ENCODE data around the gene AGBL1.
"Not testable (repeated sequence)": the region's sequence is repeated elsewhere in the genome, so short reads cannot be mapped to it uniquely, and the experiment has no call there.

AGBL1 gene

DNA sequence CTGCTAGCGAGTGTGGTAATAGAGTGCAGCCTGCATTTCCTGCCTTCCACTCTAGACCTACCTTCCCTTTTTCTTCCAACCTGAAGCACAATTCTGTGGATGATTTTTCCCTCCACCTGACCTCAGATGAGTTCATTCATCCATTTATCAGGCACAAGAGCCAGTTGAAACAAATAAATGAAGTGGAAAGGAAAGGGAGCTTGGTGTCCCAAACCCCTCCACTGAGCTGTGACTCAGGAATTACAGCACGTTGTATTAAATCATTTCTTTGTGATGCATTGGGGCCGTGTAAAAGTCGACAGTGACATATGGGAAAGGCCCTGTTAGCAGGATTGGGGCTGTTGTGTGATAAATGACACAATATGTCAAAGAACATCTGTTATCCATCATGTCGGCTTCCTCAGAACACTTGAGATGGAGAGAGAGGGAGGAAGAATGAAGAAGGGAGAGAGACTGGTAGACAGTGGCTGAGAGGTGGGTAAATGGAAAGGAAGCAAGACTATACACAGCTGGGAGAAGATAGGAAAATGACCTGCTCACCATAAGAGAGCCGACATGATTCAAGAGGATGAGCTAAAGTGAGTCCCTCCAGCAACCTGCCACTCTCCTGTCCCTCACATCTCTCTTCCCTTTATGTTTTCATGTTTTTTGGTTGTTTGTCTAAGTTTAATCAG, 366.0 kb downstream of the AGBL1 start:
- H3K4me3 ChIP-seq (ENCODE audit: low read depth, low read length): no peak overlapping the region
- TF ChIP-seq, protein P1, sequence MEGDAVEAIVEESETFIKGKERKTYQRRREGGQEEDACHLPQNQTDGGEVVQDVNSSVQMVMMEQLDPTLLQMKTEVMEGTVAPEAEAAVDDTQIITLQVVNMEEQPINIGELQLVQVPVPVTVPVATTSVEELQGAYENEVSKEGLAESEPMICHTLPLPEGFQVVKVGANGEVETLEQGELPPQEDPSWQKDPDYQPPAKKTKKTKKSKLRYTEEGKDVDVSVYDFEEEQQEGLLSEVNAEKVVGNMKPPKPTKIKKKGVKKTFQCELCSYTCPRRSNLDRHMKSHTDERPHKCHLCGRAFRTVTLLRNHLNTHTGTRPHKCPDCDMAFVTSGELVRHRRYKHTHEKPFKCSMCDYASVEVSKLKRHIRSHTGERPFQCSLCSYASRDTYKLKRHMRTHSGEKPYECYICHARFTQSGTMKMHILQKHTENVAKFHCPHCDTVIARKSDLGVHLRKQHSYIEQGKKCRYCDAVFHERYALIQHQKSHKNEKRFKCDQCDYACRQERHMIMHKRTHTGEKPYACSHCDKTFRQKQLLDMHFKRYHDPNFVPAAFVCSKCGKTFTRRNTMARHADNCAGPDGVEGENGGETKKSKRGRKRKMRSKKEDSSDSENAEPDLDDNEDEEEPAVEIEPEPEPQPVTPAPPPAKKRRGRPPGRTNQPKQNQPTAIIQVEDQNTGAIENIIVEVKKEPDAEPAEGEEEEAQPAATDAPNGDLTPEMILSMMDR (IDR thresholded peaks at IDR 0.05; ENCODE audit: low read depth, low read length): no peak

DNA sequence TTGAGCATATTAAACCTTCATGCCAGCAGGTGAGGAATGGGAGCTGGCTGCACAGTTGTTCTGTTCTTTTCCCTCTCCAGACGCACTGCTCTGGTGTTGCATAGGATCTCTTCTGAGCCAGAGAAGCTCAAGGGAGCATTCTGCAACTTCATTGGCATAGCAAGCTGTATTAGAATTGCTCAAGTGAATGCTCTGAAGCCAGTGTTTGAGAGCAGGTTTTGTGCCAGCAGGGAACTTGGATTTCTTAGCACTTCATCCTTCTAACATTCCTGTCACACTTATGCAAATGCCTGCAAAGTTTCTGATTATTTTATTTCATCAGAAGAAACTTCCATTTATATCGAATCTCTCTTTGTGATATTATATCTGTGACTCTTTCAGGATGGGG, 366.6 kb downstream of the AGBL1 start:
- TF ChIP-seq, protein P1 (IDR thresholded peaks at IDR 0.05; ENCODE audit: low read depth, low read length): no peak
- no peak overlapping the region for H3K4me3 ChIP-seq (ENCODE audit: low read depth, low read length)

DNA sequence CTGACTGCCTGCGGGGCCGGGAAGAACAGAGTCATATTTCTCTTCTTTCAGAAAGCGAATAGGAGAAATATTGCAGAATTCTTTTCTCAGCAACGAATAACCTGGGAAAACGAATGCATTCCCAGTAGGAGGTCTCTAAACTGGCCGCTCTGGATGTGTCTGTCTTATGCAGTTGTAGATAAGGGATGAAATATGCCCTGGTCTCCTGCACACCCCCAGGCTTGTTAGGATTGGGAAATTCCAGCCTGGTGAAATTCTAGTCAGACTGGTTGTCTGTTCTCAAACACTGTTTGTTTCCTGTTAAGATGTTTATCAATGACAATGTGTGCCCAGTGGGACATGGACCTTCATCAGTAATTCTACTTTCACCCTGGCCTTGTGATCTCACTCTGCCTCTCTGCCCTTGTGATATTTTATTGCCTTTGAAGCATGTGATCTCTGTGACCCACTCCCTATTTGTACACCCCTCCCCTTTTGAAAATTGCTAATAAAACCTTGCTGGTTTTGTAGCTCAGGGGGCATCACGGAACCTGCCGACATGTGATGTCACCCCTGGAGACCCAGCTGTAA, 385.9 kb downstream of the AGBL1 start:
- not testable (repeated sequence) for H3K4me3 ChIP-seq (ENCODE audit: low read depth, low read length)

DNA sequence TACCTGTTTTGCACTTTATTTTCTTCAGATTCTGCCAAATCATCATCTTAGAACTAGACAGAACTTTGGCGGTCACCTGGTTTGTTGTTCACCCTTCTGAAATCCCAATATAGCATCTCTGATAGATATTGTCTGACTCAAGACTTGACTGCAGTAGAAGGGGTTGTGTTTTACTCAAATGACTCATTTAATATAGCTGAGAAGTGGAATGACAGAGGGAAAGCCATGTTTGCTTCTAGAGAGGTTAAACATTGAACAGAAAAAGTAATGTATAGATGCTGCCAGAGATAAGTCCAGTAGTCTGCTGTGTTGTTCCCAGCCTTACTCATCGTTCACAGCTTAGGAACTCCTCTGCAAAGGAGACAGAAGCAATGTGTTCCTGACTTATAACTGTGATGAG, 402.0 kb downstream of the AGBL1 start:
- no peak overlapping the region for H3K4me3 ChIP-seq (ENCODE audit: low read depth, low read length)
- TF ChIP-seq, protein P1 (IDR thresholded peaks at IDR 0.05; ENCODE audit: low read depth, low read length): no peak

DNA sequence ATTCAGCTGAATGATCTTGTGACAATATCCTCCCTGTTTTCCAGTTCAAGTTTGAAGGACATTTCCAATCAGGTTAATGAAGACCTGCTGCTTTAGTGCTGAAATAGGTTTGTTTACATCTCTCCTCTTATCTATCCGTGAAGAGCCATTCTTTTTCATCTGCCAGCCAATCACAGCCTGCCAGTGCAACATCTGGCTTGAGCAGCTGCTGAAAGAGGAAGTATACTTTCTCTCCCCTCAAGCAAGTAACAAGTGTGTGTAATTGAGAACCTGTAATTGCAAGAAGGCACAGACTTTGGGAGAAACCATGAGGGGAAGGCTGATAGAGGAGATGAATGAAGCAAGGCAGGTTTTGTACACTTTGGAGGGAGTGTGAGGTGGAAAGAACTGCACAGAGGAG, 404.3 kb downstream of the AGBL1 start:
- TF ChIP-seq, protein P1 (IDR thresholded peaks at IDR 0.05; ENCODE audit: low read depth, low read length): no peak
- no peak overlapping the region for H3K4me3 ChIP-seq (ENCODE audit: low read depth, low read length)

DNA sequence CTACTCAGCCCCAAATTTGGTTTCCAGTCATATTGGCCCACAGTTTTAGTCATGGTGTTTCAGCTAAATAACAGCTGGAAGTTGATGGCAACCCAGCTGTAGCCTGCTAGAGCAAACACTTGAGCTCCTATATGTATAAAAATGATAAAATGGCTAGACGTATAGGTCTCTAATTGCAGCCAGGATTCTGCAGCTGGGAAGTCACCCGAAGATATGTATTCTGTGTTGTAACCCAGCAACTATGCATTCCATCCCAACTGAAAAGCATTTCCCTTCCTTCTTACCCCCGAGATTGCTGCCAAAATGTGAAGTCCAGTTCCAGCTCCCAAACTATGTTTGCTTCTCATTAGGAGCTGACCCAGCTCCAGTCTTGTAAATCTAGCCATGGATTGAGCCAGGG, 408.4 kb downstream of the AGBL1 start:
- H3K4me3 ChIP-seq (ENCODE audit: low read depth, low read length): no peak overlapping the region
- TF ChIP-seq, protein P1 (IDR thresholded peaks at IDR 0.05; ENCODE audit: low read depth, low read length): no peak

DNA sequence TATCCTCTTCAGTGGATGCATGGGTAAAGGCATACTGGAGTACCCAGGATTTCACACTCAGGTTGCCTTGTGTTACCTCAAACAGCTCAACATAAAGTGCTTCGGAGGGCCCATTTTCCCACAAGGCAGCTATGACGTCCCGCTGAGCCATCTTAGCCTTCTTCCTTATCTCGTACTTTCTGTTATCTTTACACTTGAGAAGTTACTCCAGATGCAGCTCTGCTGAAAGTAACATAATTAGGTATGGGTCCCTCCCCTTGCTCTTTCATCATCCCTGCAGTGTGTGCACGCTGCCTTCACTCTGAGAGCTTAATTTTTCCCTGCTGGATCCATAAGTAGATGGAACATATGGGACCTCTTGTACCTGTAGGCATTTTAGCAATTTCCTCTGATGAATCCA, 410.3 kb downstream of the AGBL1 start:
- TF ChIP-seq, protein P1 (IDR thresholded peaks at IDR 0.05; ENCODE audit: low read depth, low read length): no peak
- H3K4me3 ChIP-seq (ENCODE audit: low read depth, low read length): no peak overlapping the region

DNA sequence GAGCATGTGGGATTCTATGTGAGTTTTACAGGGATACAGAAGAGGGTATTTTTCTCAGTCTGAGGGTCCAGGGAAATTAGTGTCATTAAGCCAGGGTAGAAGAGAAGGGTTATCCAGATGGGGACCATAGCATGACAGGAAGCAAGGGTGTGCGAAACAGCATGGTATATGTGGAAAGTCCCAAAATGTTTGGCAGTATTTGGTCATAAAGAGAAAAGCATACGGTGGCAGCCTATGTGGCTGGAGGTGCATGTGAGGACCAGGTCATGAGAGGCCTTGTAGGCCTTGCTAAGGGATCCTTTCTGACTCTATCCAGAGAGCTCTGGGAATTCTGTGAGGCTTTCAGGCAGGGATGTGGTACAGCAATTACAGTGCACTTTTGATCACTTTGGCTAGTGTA, 411.4 kb downstream of the AGBL1 start:
- TF ChIP-seq, protein P1 (IDR thresholded peaks at IDR 0.05; ENCODE audit: low read depth, low read length): no peak

More for the DNA sequence above, 411.4 kb downstream of the AGBL1 start:
- H3K4me3 ChIP-seq (ENCODE audit: low read depth, low read length): no peak overlapping the region

Data from WI38 (cell line).